Measurements from ENCODE around the gene RBM5. TPM values are rescaled to one million over a fixed set of nuclear protein-coding genes. Genes with fewer than 3 reads are reported as not detected.

Gene RBM5
- total RNA-seq, 1 experiment from 2014 or later = 89.1 TPM

GRCh38 chr3:50122661-50123391 is 34.1 kb downstream of the RBM5 start:
- Histone ChIP-seq H3K9me2 (ENCODE audit: insufficient read depth) (no peaks in the 10 kb centered on the region), H3K4me1 (ENCODE audit: control insufficient read depth in 1 of 2, insufficient read depth in 2 of 2, low read length in 2 of 2) (no peaks in the 10 kb centered on the region), H3K79me2 (ENCODE audit: insufficient read depth, low read length) (no peaks in the 10 kb centered on the region), H3K9ac (ENCODE audit: low read length) (no peak overlapping the region), H3K9me3 (ENCODE audit: control insufficient read depth in 1 of 2, insufficient read depth in 1 of 2, low read depth in 1 of 2, low read length in 2 of 2) (no peaks in the 10 kb centered on the region), H3K36me3 (ENCODE audit: control insufficient read depth in 1 of 2, insufficient read depth in 2 of 2, low read length in 2 of 2) (peaks cover 15 to 17% of the 10 kb centered on the region in 2 experiments; a peak in 3 of 4 replicates), H3K4me3 (replicated peaks in 1 of 2; ENCODE audit: low read depth in 1 of 2, low read length in 2 of 2) (no peak overlapping the region), H3K4me2 (ENCODE audit: low read length) (no peak overlapping the region), H3K27ac (ENCODE audit: low read depth, low read length) (no peak overlapping the region), H3K27me3 (ENCODE audit: insufficient read depth, low read length) (no peaks in the 10 kb centered on the region), H4K20me1 (ENCODE audit: insufficient read depth) (no peaks in the 10 kb centered on the region), H2AFZ (ENCODE audit: low read depth, low read length, poor library complexity, severe bottlenecking) (no peak overlapping the region)
- POLR2A ChIA-PET = no interaction called here
- DNase-seq (ENCODE audit: low read depth, low spot score) (no peak), ATAC-seq (no peak)
- BruUV-seq (replicated peaks) = no TSS peak
- intact Hi-C loops (cut with micrococcal nuclease) = loop anchor here (5.0 kb wide), 1 partner anchor 149 kb away; no protein-coding TSS in a partner anchor
- TF ChIP-seq EGR1 (IDR thresholded peaks at IDR 0.05; ENCODE audit: low read depth) = no peak
- no peak for TF ChIP-seq ZFX (IDR thresholded peaks at IDR 0.05)
- TF ChIP-seq POLR2AphosphoS5 (IDR thresholded peaks at IDR 0.05; ENCODE audit: low read depth, low read length) = peak; percentile 20; the same call in 1 of the 2 replicates
- CTCF ChIA-PET = interaction anchor here (1.3 kb wide), 1 partner anchor 104 kb away, joined by 3 read pairs; no protein-coding TSS in a partner anchor
- RAD21 ChIA-PET (ENCODE audit: low non-redundant PET in 1 of 2, low total read pairs in 2 of 2, uncharacterized antibody in 2 of 2, unreplicated experiment in 2 of 2) = no interaction called here

DNA sequence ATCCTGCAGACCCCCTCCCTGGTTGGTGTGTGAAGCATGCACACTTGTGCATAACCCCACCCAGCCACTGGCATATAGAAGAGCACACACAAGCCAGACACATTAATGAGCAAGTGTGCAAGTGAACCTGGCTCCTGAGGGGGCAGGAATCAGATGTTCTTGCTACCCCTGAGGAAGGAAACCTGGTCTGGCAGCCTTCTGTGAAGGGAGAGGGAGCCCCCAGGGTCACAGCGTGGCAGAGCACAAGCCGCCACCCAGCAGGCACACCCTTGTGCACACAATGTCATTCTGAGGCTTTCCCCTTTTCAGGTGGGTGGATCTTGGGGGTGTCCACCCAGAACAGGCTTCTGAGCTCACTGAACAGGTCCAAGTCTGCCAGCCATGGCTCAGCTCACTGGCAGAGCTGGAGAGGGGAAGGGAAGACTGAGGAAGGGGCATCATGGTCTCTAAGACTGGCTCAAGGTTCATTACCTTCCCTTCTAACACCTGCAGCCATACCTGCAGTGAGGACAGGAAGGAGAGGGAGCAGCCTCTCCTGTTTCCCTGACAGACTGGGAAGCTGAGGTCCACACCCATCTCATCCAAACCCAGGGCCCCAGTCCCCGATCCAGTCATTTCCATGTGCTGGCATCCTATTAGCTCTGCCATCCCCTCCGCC is 34.8 kb downstream of the RBM5 start:
- ChIA-PET POLR2A (no interaction called here), CTCF (interaction anchor here (0.6 to 1.3 kb wide), 2 partner anchors 72 to 103 kb away, joined by 3 read pairs; no protein-coding TSS in a partner anchor), RAD21 (ENCODE audit: low non-redundant PET in 1 of 2, low total read pairs in 2 of 2, uncharacterized antibody in 2 of 2, unreplicated experiment in 2 of 2) (interaction anchor here in 1 of 2 experiments (0.7 kb wide), 1 partner anchor 67 kb away, joined by 3 read pairs; no protein-coding TSS in a partner anchor)
- Histone ChIP-seq H3K9me2 (ENCODE audit: insufficient read depth) (no peaks in the 10 kb centered on the region), H3K27ac (ENCODE audit: low read depth, low read length) (no peak overlapping the region), H4K20me1 (ENCODE audit: insufficient read depth) (no peaks in the 10 kb centered on the region), H2AFZ (ENCODE audit: low read depth, low read length, poor library complexity, severe bottlenecking) (no peak overlapping the region), H3K36me3 (ENCODE audit: control insufficient read depth in 1 of 2, insufficient read depth in 2 of 2, low read length in 2 of 2) (peaks cover 9 to 10% of the 10 kb centered on the region in 2 experiments; a peak in 3 of 4 replicates), H3K4me2 (ENCODE audit: low read length) (no peak overlapping the region), H3K27me3 (ENCODE audit: insufficient read depth, low read length) (no peaks in the 10 kb centered on the region), H3K9me3 (ENCODE audit: control insufficient read depth in 1 of 2, insufficient read depth in 1 of 2, low read depth in 1 of 2, low read length in 2 of 2) (no peaks in the 10 kb centered on the region), H3K4me1 (ENCODE audit: control insufficient read depth in 1 of 2, insufficient read depth in 2 of 2, low read length in 2 of 2) (no peaks in the 10 kb centered on the region), H3K79me2 (ENCODE audit: insufficient read depth, low read length) (no peaks in the 10 kb centered on the region), H3K4me3 (replicated peaks in 1 of 2; ENCODE audit: low read depth in 1 of 2, low read length in 2 of 2) (no peak overlapping the region), H3K9ac (ENCODE audit: low read length) (no peak overlapping the region)
- TF ChIP-seq EGR1 (IDR thresholded peaks at IDR 0.05; ENCODE audit: low read depth) (no peak), ELF1 (IDR thresholded peaks at IDR 0.05; ENCODE audit: borderline replicate concordance, low read depth) (no peak), POLR2A (IDR thresholded peaks at IDR 0.05; ENCODE audit: borderline replicate concordance, extremely low read depth, insufficient read depth, insufficient read length) (no peak), POLR2AphosphoS5 (IDR thresholded peaks at IDR 0.05; ENCODE audit: low read depth, low read length) (no peak), FOSL1 (IDR thresholded peaks at IDR 0.05; ENCODE audit: low read depth) (no peak), YY1 (IDR thresholded peaks at IDR 0.05; ENCODE audit: extremely low read depth, insufficient replicate concordance, low read depth, low read length) (no peak), CBX3 (IDR thresholded peaks at IDR 0.05; ENCODE audit: low read depth) (no peak), SRF (IDR thresholded peaks at IDR 0.05; ENCODE audit: low read depth) (no peak), EZH2 (IDR thresholded peaks at IDR 0.05) (no peak), JUND (IDR thresholded peaks at IDR 0.05) (no peak), TCF7L2 (IDR thresholded peaks at IDR 0.05; ENCODE audit: borderline replicate concordance, extremely low read depth, insufficient read depth, insufficient read length) (no peak), ZFX (IDR thresholded peaks at IDR 0.05) (no peak), CEBPB (IDR thresholded peaks at IDR 0.05; ENCODE audit: low read depth) (no peak), ZNF274 (IDR thresholded peaks at IDR 0.05; ENCODE audit: low read depth, low read length) (no peak), SIN3A (IDR thresholded peaks at IDR 0.05; ENCODE audit: low read depth) (no peak)
- TF ChIP-seq, protein P1, sequence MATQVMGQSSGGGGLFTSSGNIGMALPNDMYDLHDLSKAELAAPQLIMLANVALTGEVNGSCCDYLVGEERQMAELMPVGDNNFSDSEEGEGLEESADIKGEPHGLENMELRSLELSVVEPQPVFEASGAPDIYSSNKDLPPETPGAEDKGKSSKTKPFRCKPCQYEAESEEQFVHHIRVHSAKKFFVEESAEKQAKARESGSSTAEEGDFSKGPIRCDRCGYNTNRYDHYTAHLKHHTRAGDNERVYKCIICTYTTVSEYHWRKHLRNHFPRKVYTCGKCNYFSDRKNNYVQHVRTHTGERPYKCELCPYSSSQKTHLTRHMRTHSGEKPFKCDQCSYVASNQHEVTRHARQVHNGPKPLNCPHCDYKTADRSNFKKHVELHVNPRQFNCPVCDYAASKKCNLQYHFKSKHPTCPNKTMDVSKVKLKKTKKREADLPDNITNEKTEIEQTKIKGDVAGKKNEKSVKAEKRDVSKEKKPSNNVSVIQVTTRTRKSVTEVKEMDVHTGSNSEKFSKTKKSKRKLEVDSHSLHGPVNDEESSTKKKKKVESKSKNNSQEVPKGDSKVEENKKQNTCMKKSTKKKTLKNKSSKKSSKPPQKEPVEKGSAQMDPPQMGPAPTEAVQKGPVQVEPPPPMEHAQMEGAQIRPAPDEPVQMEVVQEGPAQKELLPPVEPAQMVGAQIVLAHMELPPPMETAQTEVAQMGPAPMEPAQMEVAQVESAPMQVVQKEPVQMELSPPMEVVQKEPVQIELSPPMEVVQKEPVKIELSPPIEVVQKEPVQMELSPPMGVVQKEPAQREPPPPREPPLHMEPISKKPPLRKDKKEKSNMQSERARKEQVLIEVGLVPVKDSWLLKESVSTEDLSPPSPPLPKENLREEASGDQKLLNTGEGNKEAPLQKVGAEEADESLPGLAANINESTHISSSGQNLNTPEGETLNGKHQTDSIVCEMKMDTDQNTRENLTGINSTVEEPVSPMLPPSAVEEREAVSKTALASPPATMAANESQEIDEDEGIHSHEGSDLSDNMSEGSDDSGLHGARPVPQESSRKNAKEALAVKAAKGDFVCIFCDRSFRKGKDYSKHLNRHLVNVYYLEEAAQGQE (IDR thresholded peaks at IDR 0.05; ENCODE audit: low read depth) = no peak
- TF ChIP-seq, protein P2, sequence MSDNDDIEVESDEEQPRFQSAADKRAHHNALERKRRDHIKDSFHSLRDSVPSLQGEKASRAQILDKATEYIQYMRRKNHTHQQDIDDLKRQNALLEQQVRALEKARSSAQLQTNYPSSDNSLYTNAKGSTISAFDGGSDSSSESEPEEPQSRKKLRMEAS (IDR thresholded peaks at IDR 0.05) = no peak
- ATAC-seq (no peak), DNase-seq (ENCODE audit: low read depth, low spot score) (no peak)
- BruUV-seq (replicated peaks) = no TSS peak
- intact Hi-C loops (cut with micrococcal nuclease) = loop anchor here (5.0 kb wide), 1 partner anchor 149 kb away; no protein-coding TSS in a partner anchor
